Thyroid gland (tissue), 4 donors: Measurements from ENCODE around the gene NCOR1.

Experiments used
- CTCF ChIP-seq, 6 experiments: fragments of 200-600 bp in 3 of 6; fragments of 450-650 bp in 3 of 6; sonication (generic) in 3 of 6; IDR thresholded peaks; one replicate each; pipeline ENCODE4 v1.5.1; 2016 to 2019; ENCODE audit warnings: antibody characterized with exemption in 6 of 6, mild to moderate bottlenecking in 2 of 6, inconsistent platforms in 1 of 6, moderate library complexity in 1 of 6
- POLR2A ChIP-seq, 2 donors: fragments of 450-650 bp; IDR thresholded peaks; one replicate each; pipeline ENCODE4 v1.6.1; 2017; ENCODE audit warnings: antibody characterized with exemption in 2 of 2, mild to moderate bottlenecking in 2 of 2, moderate library complexity in 1 of 2

- TF ChIP-seq CTCF (IDR thresholded peaks at IDR 0.05) (no peak), POLR2A (IDR thresholded peaks at IDR 0.05) (no peak)
Measured at GRCh38 chr17:16258901-16259300, 43.6 kb upstream of the NCOR1 start.
